K562 (cell line): ENCODE data around the gene CD52. TPM values are rescaled to one million over a fixed set of nuclear protein-coding genes. Genes with fewer than 3 reads are reported as not detected.

Experiments
- AFF4 ChIP-seq: sonication (generic); formaldehyde crosslinking; IDR thresholded peaks from 2 replicates; pipeline ENCODE4 v1.8.0; 2023; ENCODE audit warnings: mild to moderate bottlenecking, missing genetic modification reagents
- BDP1 ChIP-seq: IDR thresholded peaks from 3 replicates; pipeline ENCODE4 v1.6.1; 2011; ENCODE audit not compliant: insufficient read length, insufficient read depth
- CREM ChIP-seq: IDR thresholded peaks from 2 replicates; pipeline ENCODE4 v1.6.1; 2014; ENCODE audit warnings: antibody characterized with exemption, low read depth
- EP300 ChIP-seq: IDR thresholded peaks from 2 replicates; pipeline ENCODE4 v1.6.1; 2012; ENCODE audit warnings: low read length, improper control_type of control experiment
- GTF2E2 ChIP-seq: fragments of 200-800 bp; sonication (Bioruptor generic); IDR thresholded peaks from 2 replicates; pipeline ENCODE4 v1.6.1; 2016; ENCODE audit warnings: missing genetic modification characterization, missing compliant biosample characterization
- LEF1 ChIP-seq: fragments of 450-650 bp; IDR thresholded peaks from 2 replicates; pipeline ENCODE4 v1.6.1; 2016; ENCODE audit warnings: mild to moderate bottlenecking
- MCM2 ChIP-seq: fragments of 450-650 bp; IDR thresholded peaks from 2 replicates; pipeline ENCODE4 v1.6.1; 2017; ENCODE audit warnings: low read depth, mild to moderate bottlenecking
- MEF2D ChIP-seq: conservative IDR thresholded peaks from 2 replicates; pipeline ENCODE4 v1.6.1; 2016; ENCODE audit warnings: low read depth, missing genetic modification characterization, missing compliant biosample characterization
- NCOA4 ChIP-seq: fragments of 450-650 bp; IDR thresholded peaks from 2 replicates; pipeline ENCODE4 v1.6.1; 2018; ENCODE audit warnings: mild to moderate bottlenecking; ENCODE audit not compliant: partially characterized antibody
- STAT5A ChIP-seq: IDR thresholded peaks from 2 replicates; pipeline ENCODE4 v1.6.1; 2012; ENCODE audit warnings: low read length, inconsistent platforms, borderline replicate concordance
- STAT5B ChIP-seq: fragments of 250-450 bp; sonication (Bioruptor Pico); IDR thresholded peaks from 2 replicates; pipeline ENCODE4 v1.8.0; 2021; ENCODE audit warnings: mild to moderate bottlenecking, inconsistent platforms
- TFAP4 ChIP-seq: sonication (generic); formaldehyde crosslinking; IDR thresholded peaks from 2 replicates; pipeline ENCODE4 v1.8.0; 2022; ENCODE audit warnings: missing genetic modification reagents, mild to moderate bottlenecking, moderate library complexity, borderline replicate concordance
- THRAP3 ChIP-seq: fragments of 450-650 bp; IDR thresholded peaks from 2 replicates; pipeline ENCODE4 v1.6.1; 2016; ENCODE audit warnings: mild to moderate bottlenecking, inconsistent platforms, borderline replicate concordance
- ZBTB1 ChIP-seq: sonication (generic); formaldehyde crosslinking; IDR thresholded peaks from 2 replicates; pipeline ENCODE4 v1.8.1; 2023; ENCODE audit warnings: missing genetic modification reagents, low read depth, mild to moderate bottlenecking, borderline replicate concordance
- ZNF274 ChIP-seq: IDR thresholded peaks from 2 replicates; pipeline ENCODE4 v1.6.1; 2011; ENCODE audit warnings: low read depth, mild to moderate bottlenecking, low read length, moderate library complexity, borderline replicate concordance
- ZNF609 ChIP-seq: sonication (generic); formaldehyde crosslinking; IDR thresholded peaks from 2 replicates; pipeline ENCODE4 v1.8.1; 2023; ENCODE audit warnings: missing genetic modification reagents, mild to moderate bottlenecking, borderline replicate concordance
- ZNF76 ChIP-seq: fragments of 250-450 bp; sonication (Bioruptor Pico); IDR thresholded peaks from 2 replicates; pipeline ENCODE4 v1.4.0; 2020; ENCODE audit warnings: mild to moderate bottlenecking, moderate library complexity, borderline replicate concordance
- polyA plus RNA-seq, 8 experiments: library from polyadenylated mRNA; depleted of rRNA in 4 of 8; stranded (reverse) in 5 of 8; unstranded in 3 of 8; fragments of >200 nt; fragmentation: Nextera tagmentation in 2 of 8; fragmentation: Illumina TruSeq in 1 of 8; extraction: Ambion mirVana in 2 of 8; extraction: Trizol in 1 of 8; gene quantifications; 2 replicates each; pipeline versions ENCODE4 v1.2.1 to v1.2.3, GENCODE V29; 2011 to 2014; ENCODE audit warnings: inconsistent platforms in 1 of 8, missing spikeins in 1 of 8
- total RNA-seq, 7 experiments: library from RNA; depleted of rRNA in 6 of 7; stranded (reverse); fragments of >200 nt in 6 of 7; fragmentation: Illumina TruSeq in 2 of 7; extraction: Trizol in 2 of 7; gene quantifications; 2 replicates each; pipeline versions ENCODE4 v1.2.1 to v1.2.3, GENCODE V29; 2011 to 2021; ENCODE audit warnings: low replicate concordance in 1 of 7
- TF ChIP-seq, protein P1 (sequence below): fragments of 250-450 bp; sonication (Bioruptor Pico); IDR thresholded peaks from 2 replicates; pipeline ENCODE4 v1.9.0; 2021; ENCODE audit warnings: mild to moderate bottlenecking

CD52 gene
- total and polyA plus RNA-seq, 9 of the 15 experiments (the other 6 are each of a cell fraction or from before 2014, with no cell fraction given), result 34.9 to 488 (median 173) TPM

GRCh38 chr1:26275580-26276431 is 42.0 kb upstream of the CD52 start (continued):
- TF ChIP-seq ZNF76 (CRISPR knock-in tag) (no peak), STAT5B (CRISPR knock-in tag) (no peak), ZNF274 (no peak), BDP1 (no peak), MEF2D (0 out of 2 replicates have a peak, but pooled peaks have one; percentile 21), TFAP4 (CRISPR knock-in tag) (no peak; the same call in 1 of the 2 replicates), THRAP3 (no peak; the same call in 1 of the 2 replicates), AFF4 (CRISPR knock-in tag) (no peak), EP300 (peak; percentile 57), NCOA4 (no peak), STAT5A (no peak), GTF2E2 (no peak), CREM (peak; percentile 66), MCM2 (no peak), LEF1 (0 out of 2 replicates have a peak, but pooled peaks have one; percentile 14), ZNF609 (CRISPR knock-in tag) (no peak), ZBTB1 (CRISPR knock-in tag) (0 out of 2 replicates have a peak, but pooled peaks have one; percentile 22)
- TF ChIP-seq, protein P1, sequence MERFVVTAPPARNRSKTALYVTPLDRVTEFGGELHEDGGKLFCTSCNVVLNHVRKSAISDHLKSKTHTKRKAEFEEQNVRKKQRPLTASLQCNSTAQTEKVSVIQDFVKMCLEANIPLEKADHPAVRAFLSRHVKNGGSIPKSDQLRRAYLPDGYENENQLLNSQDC (CRISPR knock-in tag), result no peak
